ENCODE measurements around the gene NRG4. TPM values are rescaled to one million over a fixed set of nuclear protein-coding genes. Genes with fewer than 3 reads are reported as not detected.

The NRG4 gene
- total RNA-seq, 4 donors from 2014 or later: 0.12 to 0.13 TPM; not detected in 2

GRCh38 chr15:75905231-75905630, 107.0 kb downstream of the NRG4 start:
- WGBS, 2 donors (ENCODE audit: low coverage in 1 of 2): 70 to 83% methylated on average over 2 to 4 of the region's 5 CpGs
- no peaks in the 10 kb centered on the region for H3K9me3 ChIP-seq
- H3K27ac ChIP-seq: no peak overlapping the region
- H3K27me3 ChIP-seq: no peaks in the 10 kb centered on the region
- peaks cover 0 to 42% (median 8%) of the 10 kb centered on the region in 3 donors for H3K4me1 ChIP-seq
- H3K36me3 ChIP-seq: peaks cover 0 to 13% of the 10 kb centered on the region in 2 donors
- no peak for ATAC-seq
- TF ChIP-seq POLR2AphosphoS5 (IDR thresholded peaks at IDR 0.05) (no peak), CTCF (IDR thresholded peaks at IDR 0.05) (no peak), POLR2A (IDR thresholded peaks at IDR 0.05) (no peak), EP300 (IDR thresholded peaks at IDR 0.05) (no peak)
- peak overlapping the region in 1 of 2 donors; percentile 83 for H3K4me3 ChIP-seq

- H3K27ac ChIP-seq: peak within 1 kb of the TSS; percentile 53 to 91 (median 86)
- peak; percentile 98 for ATAC-seq
- H3K4me3 ChIP-seq: peak within 1 kb of the TSS; percentile 83 to 97
- peak; percentile 93 for TF ChIP-seq POLR2AphosphoS5 (IDR thresholded peaks at IDR 0.05)
- no peak for TF ChIP-seq EP300 (IDR thresholded peaks at IDR 0.05)
- TF ChIP-seq POLR2A (IDR thresholded peaks at IDR 0.05): peak; percentile 48 to 70
- no peaks in the 10 kb centered on the region for H3K9me3 ChIP-seq
- peaks cover 0 to 10% of the 10 kb centered on the region in 2 donors for H3K36me3 ChIP-seq
- H3K27me3 ChIP-seq: no peaks in the 10 kb centered on the region
- H3K4me1 ChIP-seq: peaks cover 0 to 42% (median 8%) of the 10 kb centered on the region in 3 donors
- WGBS, 2 donors (ENCODE audit: low coverage in 1 of 2): 10 to 21% methylated on average over 4 to 8 of the region's 63 CpGs
Measured at GRCh38 chr15:75903331-75904239, 108.6 kb downstream of the NRG4 start, which contains the start of gene FBXO22. Gene FBXO22 (plus strand): TSS chr15:75903878. CDS start chr15:75903964, 86 bp downstream.

- Histone ChIP-seq H3K27me3 (no peaks in the 10 kb centered on the region), H3K4me1 (peaks cover 0 to 42% (median 8%) of the 10 kb centered on the region in 3 donors), H3K27ac (no peak overlapping the region), H3K4me3 (no peak overlapping the region), H3K9me3 (no peaks in the 10 kb centered on the region), H3K36me3 (peaks cover 0 to 15% of the 10 kb centered on the region in 2 donors)
- WGBS, 2 donors (ENCODE audit: low coverage in 1 of 2): 41 to 48% methylated on average over 4 to 8 of the region's 8 CpGs
- TF ChIP-seq CTCF (IDR thresholded peaks at IDR 0.05) (no peak), EP300 (IDR thresholded peaks at IDR 0.05) (no peak)
- no peak for ATAC-seq
Measured at GRCh38 chr15:75902129-75902557, 110.1 kb downstream of the NRG4 start.

- no peak for ATAC-seq
- Histone ChIP-seq H3K27me3 (no peaks in the 10 kb centered on the region), H3K27ac (no peak overlapping the region), H3K4me1 (peaks cover 0 to 27% (median 7%) of the 10 kb centered on the region in 3 donors), H3K4me3 (no peak overlapping the region), H3K9me3 (no peaks in the 10 kb centered on the region), H3K36me3 (peaks cover 0 to 19% of the 10 kb centered on the region in 2 donors)
- TF ChIP-seq POLR2AphosphoS5 (IDR thresholded peaks at IDR 0.05): no peak
- no peak for TF ChIP-seq CTCF (IDR thresholded peaks at IDR 0.05)
Measured at GRCh38 chr15:75900577-75900976, 111.6 kb downstream of the NRG4 start.

GRCh38 chr15:75895731-75896130, 116.5 kb downstream of the NRG4 start:
- Histone ChIP-seq H3K36me3 (peaks cover 0 to 39% of the 10 kb centered on the region in 2 donors), H3K27ac (no peak overlapping the region), H3K9me3 (no peaks in the 10 kb centered on the region), H3K4me1 (no peaks in the 10 kb centered on the region), H3K4me3 (no peak overlapping the region), H3K27me3 (no peaks in the 10 kb centered on the region)
- no peak for ATAC-seq
- TF ChIP-seq CTCF (IDR thresholded peaks at IDR 0.05) (no peak), POLR2A (IDR thresholded peaks at IDR 0.05) (no peak), EP300 (IDR thresholded peaks at IDR 0.05) (no peak), POLR2AphosphoS5 (IDR thresholded peaks at IDR 0.05) (no peak)
- 84 to 93% methylated on average over 2 of the region's 2 CpGs for WGBS, 2 donors (ENCODE audit: low coverage in 1 of 2)

Measured in gastroesophageal sphincter (tissue), 4 donors.